H1 (cell line): ENCODE measurements around the gene VAPB. TPM values are rescaled to one million over a fixed set of nuclear protein-coding genes. Genes with fewer than 3 reads are reported as not detected.

Source experiments
- CTCF ChIA-PET: fragments of 300-600 bp; sonication (Branson Sonifier 250); formaldehyde crosslinking; loops from one replicate; lab custom pipeline; 2021; ENCODE audit not compliant: partially characterized antibody; lab: Charles Lee
- POLR2A ChIA-PET: fragments of 300-600 bp; sonication (Branson Sonifier 250); formaldehyde crosslinking; loops from one replicate; lab custom pipeline; 2021; ENCODE audit warnings: inconsistent platforms; ENCODE audit not compliant: partially characterized antibody; lab: Charles Lee
- DNase-seq, 2 experiments: peaks; one replicate each; pipeline versions ENCODE4 v3.0.0 to v3.0.0-alpha.2; 2010 to 2022; ENCODE audit warnings: low spot score in 2 of 2, low read depth in 1 of 2, mixed read lengths in 1 of 2
- FAIRE-seq: peaks from 2 replicates; lab custom pipeline; 2011; peaks lifted over from hg19 to GRCh38; lab: Jason Lieb, UNC
- H2AFZ ChIP-seq: 2 replicates; pipeline ENCODE4 v1.8.1; 2012; ENCODE audit warnings: low read length, inconsistent platforms
- H2AK5ac ChIP-seq: 2 replicates; pipeline ENCODE4 v1.6.1; 2013; ENCODE audit warnings: low read depth, low read length
- H2BK120ac ChIP-seq: replicated peaks from 2 replicates; pipeline ENCODE3; 2013; ENCODE audit warnings: low read depth, low read length, inconsistent platforms
- H2BK12ac ChIP-seq: 2 replicates; pipeline ENCODE4 v1.6.1; 2013; ENCODE audit warnings: low read depth, low read length
- H2BK15ac ChIP-seq: 2 replicates; pipeline ENCODE4 v1.6.1; 2013; ENCODE audit warnings: low read length
- H2BK20ac ChIP-seq: 2 replicates; pipeline ENCODE4 v1.6.1; 2013; ENCODE audit warnings: low read length
- H2BK5ac ChIP-seq: 2 replicates; pipeline ENCODE4 v1.6.1; 2013; ENCODE audit warnings: low read depth, low read length
- H3K14ac ChIP-seq: 2 replicates; pipeline ENCODE4 v1.6.1; 2013; ENCODE audit warnings: inconsistent platforms; ENCODE audit not compliant: insufficient read length
- H3K18ac ChIP-seq: 2 replicates; pipeline ENCODE4 v1.6.1; 2013; ENCODE audit warnings: low read length; ENCODE audit errors: extremely low read depth
- H3K23ac ChIP-seq: 2 replicates; pipeline ENCODE4 v1.6.1; 2013; ENCODE audit warnings: inconsistent platforms; ENCODE audit not compliant: insufficient read length
- H3K23me2 ChIP-seq: 2 replicates; pipeline ENCODE4 v1.6.1; 2013; ENCODE audit warnings: low read depth, low read length
- H3K27ac ChIP-seq: 2 replicates; pipeline ENCODE4 v1.6.1; 2011; ENCODE audit warnings: low read depth, low read length, inconsistent platforms
- H3K27me3 ChIP-seq, 4 experiments: replicated peaks in 1 of 4; 1 replicate in 1 of 4; 2 replicates in 3 of 4; pipeline versions ENCODE4 v1.6.1 to v1.8.1; 2011 to 2013; ENCODE audit warnings: low read length in 3 of 4, mild to moderate bottlenecking in 3 of 4, inconsistent platforms in 2 of 4, mixed read lengths in 2 of 4, moderate library complexity in 1 of 4; ENCODE audit not compliant: control insufficient read depth in 3 of 4, insufficient read depth in 3 of 4; ENCODE audit errors: extremely low read depth in 1 of 4
- H3K36me3 ChIP-seq, 4 experiments: 2 replicates each; pipeline versions ENCODE4 v1.6.1 to v1.8.1; 2011 to 2013; ENCODE audit warnings: mild to moderate bottlenecking in 4 of 4, low read length in 3 of 4, moderate library complexity in 2 of 4, control low read depth in 1 of 4, inconsistent platforms in 1 of 4; ENCODE audit not compliant: insufficient read depth in 4 of 4, control insufficient read depth in 2 of 4
- H3K4ac ChIP-seq: replicated peaks from 2 replicates; pipeline ENCODE3; 2013; ENCODE audit warnings: low read length, low read depth, mixed read lengths, inconsistent platforms; ENCODE audit not compliant: insufficient read length
- H3K4me1 ChIP-seq, 4 experiments: replicated peaks in 1 of 4; 1 replicate in 1 of 4; 2 replicates in 3 of 4; pipeline versions ENCODE4 v1.6.1 to v1.8.1; 2011 to 2013; ENCODE audit warnings: low read length in 3 of 4, inconsistent platforms in 2 of 4, mixed read lengths in 1 of 4; ENCODE audit not compliant: insufficient read depth in 4 of 4, control insufficient read depth in 3 of 4
- H3K4me2 ChIP-seq, 2 experiments: 2 replicates each; pipeline versions ENCODE4 v1.6.1 to v1.8.1; 2011 to 2013; ENCODE audit warnings: low read depth in 2 of 2, low read length in 2 of 2, control low read depth in 1 of 2, inconsistent platforms in 1 of 2, mild to moderate bottlenecking in 1 of 2; ENCODE audit not compliant: insufficient read depth in 1 of 2
- H3K4me3 ChIP-seq, 4 experiments: fragments of 200-600, 300-600 bp in 1 of 4; sonication (generic), shearing (Covaris generic), sonication (Bioruptor Twin) in 1 of 4; 2 replicates each; pipeline versions ENCODE4 v1.5.1 to v1.8.1; 2011 to 2016; ENCODE audit warnings: low read length in 4 of 4, low read depth in 3 of 4, control low read depth in 2 of 4, inconsistent platforms in 2 of 4, mild to moderate bottlenecking in 2 of 4, mixed read lengths in 1 of 4, moderate library complexity in 1 of 4; ENCODE audit not compliant: insufficient read depth in 2 of 4; ENCODE audit errors: extremely low read depth in 1 of 4
- H3K56ac ChIP-seq: replicated peaks from 2 replicates; pipeline ENCODE3; 2013; ENCODE audit warnings: low read depth, mild to moderate bottlenecking, mixed read lengths, low read length, inconsistent platforms; ENCODE audit not compliant: insufficient read length
- H3K79me1 ChIP-seq: 2 replicates; pipeline ENCODE4 v1.6.1; 2013; ENCODE audit warnings: low read depth, low read length, control low read depth
- H3K79me2 ChIP-seq, 2 experiments: 2 replicates each; pipeline versions ENCODE4 v1.6.1 to v1.8.1; 2012 to 2013; ENCODE audit warnings: low read length in 2 of 2, mild to moderate bottlenecking in 2 of 2, inconsistent platforms in 1 of 2; ENCODE audit not compliant: insufficient read depth in 2 of 2, control insufficient read depth in 1 of 2
- H3K9ac ChIP-seq, 4 experiments: replicated peaks in 1 of 4; 1 replicate in 1 of 4; 2 replicates in 3 of 4; pipeline versions ENCODE4 v1.6.1 to v1.8.1; 2011 to 2013; ENCODE audit warnings: low read depth in 3 of 4, low read length in 3 of 4, control low read depth in 2 of 4, mild to moderate bottlenecking in 2 of 4, moderate library complexity in 2 of 4, inconsistent platforms in 1 of 4; ENCODE audit errors: extremely low read depth in 1 of 4
- H3K9me3 ChIP-seq, 2 experiments: 2 replicates each; pipeline versions ENCODE4 v1.6.1 to v1.8.1; 2012 to 2013; ENCODE audit warnings: mild to moderate bottlenecking in 2 of 2, moderate library complexity in 2 of 2, control low read depth in 1 of 2, inconsistent platforms in 1 of 2, low read depth in 1 of 2, low read length in 1 of 2, mixed read lengths in 1 of 2; ENCODE audit not compliant: insufficient read depth in 2 of 2
- H4K20me1 ChIP-seq, 2 experiments: replicated peaks in 1 of 2; 2 replicates each; pipeline versions ENCODE3 to v1.8.1; 2011 to 2013; ENCODE audit warnings: inconsistent platforms in 2 of 2, low read length in 2 of 2, mild to moderate bottlenecking in 1 of 2; ENCODE audit not compliant: insufficient read depth in 2 of 2, control insufficient read depth in 1 of 2
- H4K5ac ChIP-seq: 2 replicates; pipeline ENCODE4 v1.6.1; 2013; ENCODE audit warnings: low read length, low read depth, mixed read lengths, inconsistent platforms; ENCODE audit not compliant: insufficient read length
- H4K8ac ChIP-seq: 2 replicates; pipeline ENCODE4 v1.8.0; 2013; ENCODE audit warnings: mild to moderate bottlenecking, moderate library complexity, low read length, inconsistent platforms; ENCODE audit not compliant: insufficient read depth; ENCODE audit errors: extremely low read depth
- H4K91ac ChIP-seq: replicated peaks from 2 replicates; pipeline ENCODE3; 2013; ENCODE audit warnings: low read length, mixed read lengths, inconsistent platforms; ENCODE audit not compliant: insufficient read length
- BRCA1 ChIP-seq: IDR thresholded peaks from 2 replicates; pipeline ENCODE4 v1.6.1; 2012; ENCODE audit warnings: low read depth, low read length, improper control_type of control experiment
- EP300 ChIP-seq, 2 experiments: IDR thresholded peaks; 1 replicate in 1 of 2; 2 replicates in 1 of 2; pipeline ENCODE4 v1.6.1; 2011 to 2012; ENCODE audit warnings: low read depth in 2 of 2, low read length in 2 of 2, mild to moderate bottlenecking in 2 of 2, borderline replicate concordance in 1 of 2, inconsistent platforms in 1 of 2, moderate library complexity in 1 of 2
- RNF2 ChIP-seq: fragments of 200-900, 300-1000 bp; sonication (generic); IDR thresholded peaks from 2 replicates; pipeline ENCODE4 v1.7.1; 2016; ENCODE audit warnings: borderline replicate concordance, low read depth, mild to moderate bottlenecking, antibody characterized with exemption, low read length; ENCODE audit not compliant: poor library complexity, severe bottlenecking; ENCODE audit errors: missing control alignments
- WGBS, 2 experiments: shearing (Covaris generic) in 1 of 2; methylation state at CpG; one replicate each; pipeline versions ENCODE4 v1.1.6 to v1.1.7; 2013 to 2015; ENCODE audit warnings: low lambda C conversion rate in 2 of 2, mixed read lengths in 2 of 2, inconsistent platforms in 1 of 2, low coverage in 1 of 2, missing lambda C conversion rate in 1 of 2; ENCODE audit not compliant: insufficient replicate concordance in 2 of 2, insufficient coverage in 1 of 2, insufficient read length in 1 of 2; ENCODE audit errors: extremely low coverage in 1 of 2, missing lambda C conversion rate in 1 of 2; 5-methylcytosine and 5-hydroxymethylcytosine counted together
- polyA plus RNA-seq, 7 experiments: library from polyadenylated mRNA; depleted of rRNA in 3 of 7; stranded (reverse) in 5 of 7; unstranded in 2 of 7; fragments of >200 nt in 5 of 7; fragments of 200-250 nt in 2 of 7; gene quantifications; 1 replicate in 5 of 7; 2 replicates in 1 of 7; 4 replicates in 1 of 7; pipeline versions ENCODE4 v1.2.1 to v1.2.3, GENCODE V29; 2011 to 2013; ENCODE audit warnings: missing spikeins in 2 of 7, mixed read lengths in 2 of 7
- total RNA-seq: library from RNA; stranded (reverse); fragmentation: NEBNext Ultra II Directional; extraction: Animal tissue kit (Norgen Biotek cat#: 25700); gene quantifications from 2 replicates; pipeline ENCODE4 v1.2.1, GENCODE V29; 2021

Gene VAPB
- total and polyA plus RNA-seq, 2 of the 8 experiments (the other 6 are each of a cell fraction or from before 2014, with no cell fraction given): 24.4 to 62.8 TPM

GRCh38 chr20:58392286-58392685 is 3.3 kb downstream of the VAPB start:
- Histone ChIP-seq H3K36me3 (peaks cover 0 to 4% (median 2%) of the 10 kb centered on the region in 4 experiments; a peak in 2 of 8 replicates), H3K9me3 (no peaks in the 10 kb centered on the region), H4K5ac (no peak overlapping the region), H2BK120ac (no peak overlapping the region), H4K8ac (no peak overlapping the region), H2AK5ac (no peak overlapping the region), H3K23me2 (peaks cover 4% of the 10 kb centered on the region), H2BK12ac (no peak overlapping the region), H2BK20ac (no peak overlapping the region), H3K14ac (no peak overlapping the region), H3K79me2 (peaks cover 24 to 73% of the 10 kb centered on the region in 2 experiments), H3K79me1 (peaks cover 6% of the 10 kb centered on the region), H2BK5ac (no peak overlapping the region), H3K4me2 (no peak overlapping the region), H3K56ac (no peak overlapping the region), H3K27me3 (no peaks in the 10 kb centered on the region), H2AFZ (no peak overlapping the region), H4K91ac (no peak overlapping the region), H3K4me3 (no peak overlapping the region), H4K20me1 (peaks cover 1 to 11% of the 10 kb centered on the region in 2 experiments), H3K4me1 (peaks cover 5 to 9% (median 6%) of the 10 kb centered on the region in 4 experiments; a peak in 6 of 7 replicates), H3K9ac (no peak overlapping the region; a peak in 1 of 7 replicates)
- FAIRE-seq: no peak
- 90% methylated on average over 4 of the region's 4 CpGs; no CpG with 5 or more reads in 1 of the 2 experiments for WGBS, 2 experiments
- CTCF ChIA-PET: interaction anchor here (0.6 kb wide), 1 partner anchor 47 kb away, joined by 3 read pairs; no protein-coding TSS in a partner anchor
- POLR2A ChIA-PET: interaction anchor here (0.7 kb wide), 1 partner anchor 19 kb away, joined by 3 read pairs; no protein-coding TSS in a partner anchor
- no peak for TF ChIP-seq RNF2
- no peak for TF ChIP-seq BRCA1
- no peak for TF ChIP-seq EP300 (IDR thresholded peaks at IDR 0.05; ENCODE audit: borderline replicate concordance in 1 of 2, low read depth in 2 of 2, low read length in 2 of 2)
- TF ChIP-seq, all 59 proteins: peak for 0
- Histone ChIP-seq H3K27ac (no peak overlapping the region), H3K23ac (no peak overlapping the region), H3K18ac (no peak overlapping the region), H3K4ac (no peak overlapping the region), H2BK15ac (no peak overlapping the region)
- no peak for DNase-seq
